Measurements from ENCODE around the gene TMEM119. TPM values are rescaled to one million over a fixed set of nuclear protein-coding genes. Genes with fewer than 3 reads are reported as not detected.

The TMEM119 gene
- total RNA-seq, 1 experiment from 2014 or later = not detected

DNA sequence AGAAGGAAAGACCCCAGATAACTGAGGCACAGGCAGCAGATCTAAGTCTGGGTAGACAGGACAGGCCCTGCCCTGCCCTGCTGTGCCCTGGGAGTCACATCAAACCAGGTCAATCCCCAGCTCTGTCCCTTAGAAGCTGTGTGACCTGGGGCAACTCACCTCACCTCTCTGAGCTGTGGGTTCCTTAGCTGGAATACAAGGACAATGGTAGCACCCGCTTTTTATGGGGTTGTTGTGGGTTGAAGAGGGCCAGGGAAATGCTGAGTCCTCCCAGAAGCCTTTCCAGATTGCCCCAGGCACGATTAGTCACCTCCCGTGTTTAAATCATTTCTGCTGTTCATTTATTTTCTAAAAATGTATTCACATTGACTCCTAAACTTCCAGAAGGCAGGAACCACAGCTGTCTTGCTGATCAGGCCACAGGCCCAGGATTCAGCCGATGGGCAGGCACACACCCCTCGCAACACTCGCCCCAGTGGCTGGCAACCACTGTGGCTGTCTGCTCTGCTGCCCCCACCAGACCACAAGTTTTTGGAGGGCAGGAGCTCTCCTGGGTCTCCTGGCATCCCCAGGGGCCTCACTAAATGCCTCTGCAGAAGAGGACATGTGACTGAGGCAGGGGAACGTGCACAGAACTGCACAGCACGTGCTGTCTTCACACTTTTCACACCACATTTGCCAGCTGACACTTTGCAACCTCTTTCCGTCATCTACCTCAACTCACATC, 32.8 kb upstream of the TMEM119 start:
- TF ChIP-seq EZH2 (IDR thresholded peaks at IDR 0.05; ENCODE audit: borderline replicate concordance, low read depth, low read length, poor library complexity, severe bottlenecking) (no peak), CTCF (conservative IDR thresholded peaks at IDR 0.05; ENCODE audit: low read depth, low read length) (no peak)
- no peak for DNase-seq (ENCODE audit: low spot score)
- intact Hi-C loops (cut with micrococcal nuclease; ENCODE audit: unreplicated experiment) = no loop called here
- Histone ChIP-seq H3K36me3 (ENCODE audit: insufficient read depth, low read length, poor library complexity, severe bottlenecking) (no peaks in the 10 kb centered on the region), H3K4me1 (ENCODE audit: insufficient read depth, low read length, poor library complexity, severe bottlenecking) (no peaks in the 10 kb centered on the region), H3K4me3 (ENCODE audit: low read depth, low read length, poor library complexity, severe bottlenecking) (no peak overlapping the region), H3K27me3 (replicated peaks; ENCODE audit: insufficient read depth, low read depth, low read length, poor library complexity) (no peaks in the 10 kb centered on the region), H3K9me3 (ENCODE audit: low read depth, low read length, poor library complexity, severe bottlenecking) (no peaks in the 10 kb centered on the region), H3K27ac (ENCODE audit: low read depth, low read length, poor library complexity, severe bottlenecking) (no peak overlapping the region)
- CTCF ChIA-PET = no interaction called here
- POLR2A ChIA-PET (ENCODE audit: low non-redundant PET) = no interaction called here
- no TSS peak for BruUV-seq (replicated peaks)

DNA sequence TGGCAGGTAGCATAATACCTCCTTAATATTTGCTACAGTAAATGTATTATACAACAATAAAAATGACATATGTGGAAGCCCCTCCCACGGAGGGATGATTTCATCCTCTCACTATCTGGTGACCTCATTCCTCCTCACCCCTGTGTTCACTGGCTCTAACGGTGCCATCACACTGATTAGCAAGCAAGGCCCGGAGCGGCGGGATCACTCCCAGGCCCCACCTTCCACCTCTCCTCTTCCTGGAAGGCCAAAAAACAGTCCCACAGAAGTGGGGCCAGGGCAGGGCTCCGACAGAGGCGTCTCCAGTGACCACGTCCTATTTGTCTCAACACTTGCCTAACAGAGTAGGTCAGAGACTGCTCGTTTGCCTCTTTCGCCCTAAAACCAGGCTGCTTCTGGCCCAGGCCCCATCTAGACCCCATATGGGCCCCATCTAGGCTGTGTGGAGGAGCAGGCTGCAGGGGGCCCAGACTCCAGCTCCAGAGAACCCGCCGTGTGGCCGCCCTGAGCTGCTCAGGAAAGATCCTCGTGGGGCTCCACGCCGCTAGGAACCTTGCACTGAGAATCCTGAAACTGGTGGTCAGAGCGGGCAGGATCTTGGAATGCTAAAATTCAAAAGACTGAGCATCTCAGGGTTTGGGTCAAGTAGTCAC, 32.1 kb upstream of the TMEM119 start:
- Histone ChIP-seq H3K27me3 (replicated peaks; ENCODE audit: insufficient read depth, low read depth, low read length, poor library complexity) (no peaks in the 10 kb centered on the region), H3K36me3 (ENCODE audit: insufficient read depth, low read length, poor library complexity, severe bottlenecking) (no peaks in the 10 kb centered on the region), H3K4me3 (ENCODE audit: low read depth, low read length, poor library complexity, severe bottlenecking) (no peak overlapping the region), H3K9me3 (ENCODE audit: low read depth, low read length, poor library complexity, severe bottlenecking) (no peaks in the 10 kb centered on the region), H3K4me1 (ENCODE audit: insufficient read depth, low read length, poor library complexity, severe bottlenecking) (no peaks in the 10 kb centered on the region), H3K27ac (ENCODE audit: low read depth, low read length, poor library complexity, severe bottlenecking) (no peak overlapping the region)
- BruUV-seq (replicated peaks) = no TSS peak
- no peak for DNase-seq (ENCODE audit: low spot score)
- TF ChIP-seq CTCF (conservative IDR thresholded peaks at IDR 0.05; ENCODE audit: low read depth, low read length) (no peak), EZH2 (IDR thresholded peaks at IDR 0.05; ENCODE audit: borderline replicate concordance, low read depth, low read length, poor library complexity, severe bottlenecking) (no peak)
- intact Hi-C loops (cut with micrococcal nuclease; ENCODE audit: unreplicated experiment) = no loop called here
- ChIA-PET POLR2A (ENCODE audit: low non-redundant PET) (no interaction called here), CTCF (no interaction called here)

GRCh38 chr12:108629151-108629550, 31.3 kb upstream of the TMEM119 start:
- H3K4me3 ChIP-seq (ENCODE audit: low read depth, low read length, poor library complexity, severe bottlenecking) = no peak overlapping the region
- TF ChIP-seq EZH2 (IDR thresholded peaks at IDR 0.05; ENCODE audit: borderline replicate concordance, low read depth, low read length, poor library complexity, severe bottlenecking) (no peak), CTCF (conservative IDR thresholded peaks at IDR 0.05; ENCODE audit: low read depth, low read length) (no peak)
- no TSS peak for BruUV-seq (replicated peaks)
- H3K27me3 ChIP-seq (replicated peaks; ENCODE audit: insufficient read depth, low read depth, low read length, poor library complexity) = no peaks in the 10 kb centered on the region
- CTCF ChIA-PET = no interaction called here
- POLR2A ChIA-PET (ENCODE audit: low non-redundant PET) = no interaction called here
- H3K4me1 ChIP-seq (ENCODE audit: insufficient read depth, low read length, poor library complexity, severe bottlenecking) = no peaks in the 10 kb centered on the region
- intact Hi-C loops (cut with micrococcal nuclease; ENCODE audit: unreplicated experiment) = no loop called here
- H3K9me3 ChIP-seq (ENCODE audit: low read depth, low read length, poor library complexity, severe bottlenecking) = no peaks in the 10 kb centered on the region
- DNase-seq (ENCODE audit: low spot score) = no peak
- no peaks in the 10 kb centered on the region for H3K36me3 ChIP-seq (ENCODE audit: insufficient read depth, low read length, poor library complexity, severe bottlenecking)
- H3K27ac ChIP-seq (ENCODE audit: low read depth, low read length, poor library complexity, severe bottlenecking) = no peak overlapping the region
